RWPE2 (cell line): ENCODE measurements around the gene CRYBB1.

Experiments
- ATAC-seq: fragments of 200-7000 bp; cut with Tn5 transposase; 3 replicates; pipeline ENCODE4 v1.9.1; 2021; ENCODE audit warnings: low read depth
- DNase-seq: peaks from one replicate; pipeline ENCODE4 v3.0.0-alpha.2; 2020; ENCODE audit warnings: low spot score
- H3K27ac ChIP-seq: fragments of 450-650 bp; 2 replicates; pipeline ENCODE4 v1.5.1; 2017; ENCODE audit warnings: mild to moderate bottlenecking; ENCODE audit not compliant: poor library complexity, severe bottlenecking
- H3K27me3 ChIP-seq: fragments of 250-450 bp; sonication (Bioruptor Pico); 2 replicates; pipeline ENCODE4 v1.5.1; 2021; ENCODE audit warnings: mild to moderate bottlenecking, moderate library complexity; ENCODE audit not compliant: insufficient read depth, poor library complexity, severe bottlenecking
- H3K36me3 ChIP-seq: fragments of 250-450 bp; sonication (Bioruptor Pico); 2 replicates; pipeline ENCODE4 v1.5.1; 2020; ENCODE audit warnings: low read depth, mild to moderate bottlenecking, moderate library complexity
- H3K4me1 ChIP-seq: fragments of 250-450 bp; sonication (Bioruptor Pico); 2 replicates; pipeline ENCODE4 v1.5.1; 2021; ENCODE audit warnings: mild to moderate bottlenecking, moderate library complexity; ENCODE audit not compliant: insufficient read depth, poor library complexity, severe bottlenecking
- H3K4me3 ChIP-seq: fragments of 250-450 bp; sonication (Bioruptor Pico); 2 replicates; pipeline ENCODE4 v1.5.1; 2021; ENCODE audit warnings: mild to moderate bottlenecking, moderate library complexity; ENCODE audit not compliant: severe bottlenecking
- H3K9me3 ChIP-seq: fragments of 250-450 bp; sonication (Bioruptor Pico); 2 replicates; pipeline ENCODE4 v1.5.1; 2021; ENCODE audit warnings: mild to moderate bottlenecking, moderate library complexity; ENCODE audit not compliant: severe bottlenecking
- TF ChIP-seq, protein P1 (sequence below): fragments of 450-650 bp; IDR thresholded peaks from one replicate; pipeline ENCODE4 v1.5.1; 2017; ENCODE audit warnings: mild to moderate bottlenecking, moderate library complexity; ENCODE audit not compliant: poor library complexity, severe bottlenecking

CRYBB1 gene

GRCh38 chr22:26555478-26555877, 62.3 kb downstream of the CRYBB1 start:
- no peaks in the 10 kb centered on the region for H3K9me3 ChIP-seq
- DNase-seq (no peak), ATAC-seq (no peak)
- no peaks in the 10 kb centered on the region for H3K36me3 ChIP-seq
- no peaks in the 10 kb centered on the region for H3K27me3 ChIP-seq
- H3K27ac ChIP-seq = no peak overlapping the region
- TF ChIP-seq, protein P1, sequence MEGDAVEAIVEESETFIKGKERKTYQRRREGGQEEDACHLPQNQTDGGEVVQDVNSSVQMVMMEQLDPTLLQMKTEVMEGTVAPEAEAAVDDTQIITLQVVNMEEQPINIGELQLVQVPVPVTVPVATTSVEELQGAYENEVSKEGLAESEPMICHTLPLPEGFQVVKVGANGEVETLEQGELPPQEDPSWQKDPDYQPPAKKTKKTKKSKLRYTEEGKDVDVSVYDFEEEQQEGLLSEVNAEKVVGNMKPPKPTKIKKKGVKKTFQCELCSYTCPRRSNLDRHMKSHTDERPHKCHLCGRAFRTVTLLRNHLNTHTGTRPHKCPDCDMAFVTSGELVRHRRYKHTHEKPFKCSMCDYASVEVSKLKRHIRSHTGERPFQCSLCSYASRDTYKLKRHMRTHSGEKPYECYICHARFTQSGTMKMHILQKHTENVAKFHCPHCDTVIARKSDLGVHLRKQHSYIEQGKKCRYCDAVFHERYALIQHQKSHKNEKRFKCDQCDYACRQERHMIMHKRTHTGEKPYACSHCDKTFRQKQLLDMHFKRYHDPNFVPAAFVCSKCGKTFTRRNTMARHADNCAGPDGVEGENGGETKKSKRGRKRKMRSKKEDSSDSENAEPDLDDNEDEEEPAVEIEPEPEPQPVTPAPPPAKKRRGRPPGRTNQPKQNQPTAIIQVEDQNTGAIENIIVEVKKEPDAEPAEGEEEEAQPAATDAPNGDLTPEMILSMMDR = no peak
- H3K4me1 ChIP-seq = peaks cover 8% of the 10 kb centered on the region
- no peak overlapping the region for H3K4me3 ChIP-seq

DNA sequence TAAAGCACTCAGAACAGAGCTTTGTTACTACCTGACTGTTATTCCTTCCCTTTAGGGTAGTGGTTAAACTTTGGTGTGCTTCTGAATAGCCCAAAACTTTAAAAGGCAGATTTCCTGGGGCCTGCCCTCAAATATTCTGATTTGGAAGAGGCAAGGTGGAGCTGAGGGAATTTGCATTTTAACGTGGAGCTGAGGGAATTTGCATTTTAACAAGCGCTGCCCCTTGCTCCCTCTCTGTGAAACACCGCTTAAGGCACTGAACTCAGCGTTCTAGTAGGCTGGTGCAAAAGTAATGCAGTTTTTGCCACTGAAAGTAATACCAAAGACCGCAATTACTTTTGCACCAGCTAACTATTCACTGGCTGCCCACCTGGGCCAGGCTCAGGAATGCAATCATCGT, 62.9 kb downstream of the CRYBB1 start:
- Histone ChIP-seq H3K4me1 (peaks cover 8% of the 10 kb centered on the region), H3K27ac (no peak overlapping the region), H3K9me3 (no peaks in the 10 kb centered on the region), H3K27me3 (no peaks in the 10 kb centered on the region), H3K36me3 (no peaks in the 10 kb centered on the region), H3K4me3 (no peak overlapping the region)
- ATAC-seq (no peak), DNase-seq (no peak)
- TF ChIP-seq, protein P1 = no peak

- ATAC-seq (peak; percentile 90), DNase-seq (no peak)
- Histone ChIP-seq H3K4me1 (peaks cover 15% of the 10 kb centered on the region), H3K9me3 (no peaks in the 10 kb centered on the region), H3K4me3 (no peak overlapping the region), H3K27ac (peak overlapping the region; percentile 87), H3K36me3 (no peaks in the 10 kb centered on the region), H3K27me3 (no peaks in the 10 kb centered on the region)
- TF ChIP-seq, protein P1 = no peak
These were observed 64.6 kb downstream of the CRYBB1 start for GRCh38 chr22:26553056-26553752.

GRCh38 chr22:26552466-26552865, 65.4 kb downstream of the CRYBB1 start:
- Histone ChIP-seq H3K27ac (peak overlapping the region; percentile 87), H3K4me1 (peaks cover 18% of the 10 kb centered on the region)
- no peak for ATAC-seq

More at GRCh38 chr22:26552466-26552865, 65.4 kb downstream of the CRYBB1 start:
- no peaks in the 10 kb centered on the region for H3K27me3 ChIP-seq
- TF ChIP-seq, protein P1 = no peak
- H3K9me3 ChIP-seq = no peaks in the 10 kb centered on the region
- no peak overlapping the region for H3K4me3 ChIP-seq
- DNase-seq = no peak
- 0 out of 2 replicates have a peak, but pooled peaks cover 5% of the 10 kb centered on the region for H3K36me3 ChIP-seq
